Lower leg skin (tissue), 4 donors: ENCODE results near the gene TGFA. TPM values are rescaled to one million over a fixed set of nuclear protein-coding genes. Genes with fewer than 3 reads are reported as not detected.

Experiments
- DNase-seq, 2 donors: peaks; one replicate each; pipeline ENCODE4 v3.0.0-alpha.2; 2019; ENCODE audit warnings: low spot score in 2 of 2
- H3K4me3 ChIP-seq: fragments of 200-600 bp; sonication (generic); 2 replicates; pipeline ENCODE4 v1.5.1; 2017; ENCODE audit warnings: mild to moderate bottlenecking, low read depth; ENCODE audit not compliant: poor library complexity, severe bottlenecking
- POLR2A ChIP-seq, 2 donors: fragments of 450-650 bp; IDR thresholded peaks; one replicate each; pipeline ENCODE4 v1.6.1; 2016 to 2017; ENCODE audit warnings: antibody characterized with exemption in 2 of 2, mild to moderate bottlenecking in 1 of 2, moderate library complexity in 1 of 2
- whole genome bisulfite sequencing, 2 donors: methylation state at CpG; one replicate each; pipeline ENCODE4 v1.1.5; 2018; 5-methylcytosine and 5-hydroxymethylcytosine counted together
- intact Hi-C: fragments of 100-400 bp; cut with DNase I; formaldehyde crosslinking; loops from one replicate; pipeline ENCODE4 v1.15.0; 2023; ENCODE audit warnings: low total_unique reads
- total RNA-seq, 4 donors: library from RNA; depleted of rRNA; stranded (reverse); fragments of >200 nt; gene quantifications; one replicate each; pipeline ENCODE4 v1.1.0, GENCODE V29; 2016
- TF ChIP-seq, protein P1 (sequence below), 3 donors: fragments of 450-650 bp; IDR thresholded peaks; one replicate each; pipeline ENCODE4 v1.5.1; 2016; ENCODE audit warnings: antibody characterized with exemption in 3 of 3, mild to moderate bottlenecking in 3 of 3, moderate library complexity in 2 of 3

TGFA gene
- total RNA-seq, 4 donors from 2014 or later = 56.5 to 78.3 (median 65.0) TPM

- 75 to 80% methylated on average over 3 of the region's 3 CpGs for WGBS, 2 donors
- TF ChIP-seq, protein P1, sequence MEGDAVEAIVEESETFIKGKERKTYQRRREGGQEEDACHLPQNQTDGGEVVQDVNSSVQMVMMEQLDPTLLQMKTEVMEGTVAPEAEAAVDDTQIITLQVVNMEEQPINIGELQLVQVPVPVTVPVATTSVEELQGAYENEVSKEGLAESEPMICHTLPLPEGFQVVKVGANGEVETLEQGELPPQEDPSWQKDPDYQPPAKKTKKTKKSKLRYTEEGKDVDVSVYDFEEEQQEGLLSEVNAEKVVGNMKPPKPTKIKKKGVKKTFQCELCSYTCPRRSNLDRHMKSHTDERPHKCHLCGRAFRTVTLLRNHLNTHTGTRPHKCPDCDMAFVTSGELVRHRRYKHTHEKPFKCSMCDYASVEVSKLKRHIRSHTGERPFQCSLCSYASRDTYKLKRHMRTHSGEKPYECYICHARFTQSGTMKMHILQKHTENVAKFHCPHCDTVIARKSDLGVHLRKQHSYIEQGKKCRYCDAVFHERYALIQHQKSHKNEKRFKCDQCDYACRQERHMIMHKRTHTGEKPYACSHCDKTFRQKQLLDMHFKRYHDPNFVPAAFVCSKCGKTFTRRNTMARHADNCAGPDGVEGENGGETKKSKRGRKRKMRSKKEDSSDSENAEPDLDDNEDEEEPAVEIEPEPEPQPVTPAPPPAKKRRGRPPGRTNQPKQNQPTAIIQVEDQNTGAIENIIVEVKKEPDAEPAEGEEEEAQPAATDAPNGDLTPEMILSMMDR (IDR thresholded peaks at IDR 0.05) = no peak
- no peak for TF ChIP-seq POLR2A (IDR thresholded peaks at IDR 0.05)
- H3K4me3 ChIP-seq = no peak overlapping the region
- intact Hi-C loops = no loop called here
- DNase-seq = no peak
Measured at GRCh38 chr2:70460333-70460732, 93.3 kb downstream of the TGFA start.

DNA sequence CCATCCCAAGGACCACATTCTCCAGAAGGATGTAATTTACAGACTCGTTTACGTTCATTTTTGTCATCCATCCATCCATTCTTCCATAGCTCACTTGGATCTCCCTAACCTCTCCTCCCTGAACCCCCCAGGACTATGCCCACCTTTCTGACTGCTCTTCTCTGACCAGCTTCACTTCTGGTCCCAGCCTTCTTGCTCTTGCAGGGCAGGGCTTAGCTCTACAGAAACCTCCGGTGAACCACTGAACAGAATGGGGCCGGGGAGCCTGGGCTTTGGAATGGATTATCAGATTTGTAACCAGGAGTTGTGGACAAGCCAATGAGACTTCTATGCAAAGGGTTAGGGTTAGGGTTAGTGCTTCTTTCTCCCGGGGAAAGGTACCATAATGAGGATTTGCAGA is 95.0 kb downstream of the TGFA start:
- DNase-seq = no peak
- 79 to 85% methylated on average over 5 of the region's 5 CpGs for whole genome bisulfite sequencing, 2 donors
- no peak for TF ChIP-seq POLR2A (IDR thresholded peaks at IDR 0.05)
- TF ChIP-seq, protein P1 (IDR thresholded peaks at IDR 0.05) = no peak
- intact Hi-C loops = no loop called here
- H3K4me3 ChIP-seq = no peak overlapping the region

DNA sequence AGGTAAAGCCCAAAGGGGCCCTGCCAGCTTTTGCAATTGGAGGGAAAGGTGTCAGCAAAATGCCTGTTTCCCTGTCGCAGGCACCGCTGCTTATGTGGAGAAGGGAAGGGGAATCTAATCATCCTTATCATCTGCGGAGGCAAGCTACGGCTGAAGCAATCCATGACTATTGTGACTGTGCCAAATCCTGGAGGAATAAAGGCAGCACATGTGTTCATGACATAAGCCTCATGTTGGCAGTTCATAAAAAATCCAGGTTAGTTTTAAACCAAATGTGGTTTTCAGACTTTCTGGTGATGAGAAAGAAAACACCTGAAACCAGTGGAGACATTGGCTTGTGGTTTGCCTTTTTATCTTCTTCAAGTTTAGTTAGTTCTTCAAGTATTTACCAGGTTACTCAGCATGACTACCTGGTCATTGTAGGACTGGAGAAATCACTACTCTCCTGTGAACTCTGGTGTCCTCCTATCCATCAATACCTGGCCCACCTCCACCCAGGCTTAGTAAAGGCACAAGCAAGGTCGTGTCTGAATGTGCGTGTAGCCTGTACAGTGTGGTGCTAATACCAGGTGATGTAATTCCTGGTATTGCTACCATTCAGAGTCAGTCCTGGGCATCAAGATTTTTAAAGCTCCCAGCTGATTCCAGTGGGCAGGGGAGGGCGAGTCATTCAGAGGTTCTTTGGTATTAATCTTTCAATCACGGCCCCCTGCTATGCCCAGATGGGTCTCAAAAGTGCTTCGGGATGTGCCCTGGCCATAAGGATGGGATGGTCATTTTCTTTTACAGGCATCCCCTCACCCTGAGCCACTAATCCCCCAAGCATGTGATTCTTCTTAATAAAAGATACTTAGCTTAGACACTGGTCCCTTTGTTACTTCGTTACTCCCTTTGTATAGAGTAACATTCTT is 96.8 kb downstream of the TGFA start:
- intact Hi-C loops = no loop called here
- 81 to 82% methylated on average over 10 of the region's 10 CpGs for WGBS, 2 donors
- DNase-seq = peak in 1 of 2 donors; percentile 6
- no peak for TF ChIP-seq POLR2A (IDR thresholded peaks at IDR 0.05)
- TF ChIP-seq, protein P1 (IDR thresholded peaks at IDR 0.05) = no peak
- no peak overlapping the region for H3K4me3 ChIP-seq

DNA sequence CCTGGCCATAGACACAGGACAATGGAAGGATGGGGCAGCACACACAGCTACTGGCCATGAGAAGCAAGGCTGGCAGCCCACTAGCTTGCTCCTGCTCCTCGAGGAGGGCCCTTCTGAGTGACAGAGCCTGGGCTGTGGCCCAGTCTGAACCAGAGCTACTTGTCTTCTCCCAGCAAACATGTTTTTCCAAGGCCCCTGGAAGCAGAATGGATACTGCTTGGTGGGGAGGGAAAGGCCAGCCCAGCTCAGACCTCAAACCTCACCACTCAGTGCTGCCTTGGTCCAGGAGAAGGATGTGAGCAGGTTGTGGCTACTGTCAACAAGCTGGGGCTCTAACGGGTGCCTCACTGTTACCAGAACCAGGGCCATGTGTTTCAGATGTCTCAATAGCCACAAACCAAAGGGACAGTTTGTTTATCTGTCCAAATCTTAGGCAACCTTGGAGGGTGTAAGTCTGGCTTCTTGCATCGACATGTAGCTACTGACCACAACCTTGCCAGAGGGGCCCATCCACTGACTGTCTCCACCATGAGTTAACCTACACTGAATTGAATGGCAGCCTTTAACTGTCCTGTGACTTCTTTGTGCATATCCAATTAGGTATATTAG is 98.6 kb downstream of the TGFA start:
- WGBS, 2 donors = 92 to 100% methylated on average over 1 to 3 of the region's 3 CpGs
- no peak for DNase-seq
- intact Hi-C loops = no loop called here
- no peak overlapping the region for H3K4me3 ChIP-seq
- no peak for TF ChIP-seq POLR2A (IDR thresholded peaks at IDR 0.05)
- TF ChIP-seq, protein P1 (IDR thresholded peaks at IDR 0.05) = no peak

- intact Hi-C loops = no loop called here
- DNase-seq = no peak
- no peak for TF ChIP-seq POLR2A (IDR thresholded peaks at IDR 0.05)
- TF ChIP-seq, protein P1 (IDR thresholded peaks at IDR 0.05) = no peak
Measured at GRCh38 chr2:70450641-70451250, 102.9 kb downstream of the TGFA start.

More at GRCh38 chr2:70450641-70451250, 102.9 kb downstream of the TGFA start:
- 69 to 76% methylated on average over 7 of the region's 7 CpGs for WGBS, 2 donors
- no peak overlapping the region for H3K4me3 ChIP-seq
